ENCODE measurements around the gene SPINT2. TPM values are rescaled to one million over a fixed set of nuclear protein-coding genes. Genes with fewer than 3 reads are reported as not detected.

The SPINT2 gene
- total RNA-seq, 1 donor from 2014 or later = 231 TPM

DNA sequence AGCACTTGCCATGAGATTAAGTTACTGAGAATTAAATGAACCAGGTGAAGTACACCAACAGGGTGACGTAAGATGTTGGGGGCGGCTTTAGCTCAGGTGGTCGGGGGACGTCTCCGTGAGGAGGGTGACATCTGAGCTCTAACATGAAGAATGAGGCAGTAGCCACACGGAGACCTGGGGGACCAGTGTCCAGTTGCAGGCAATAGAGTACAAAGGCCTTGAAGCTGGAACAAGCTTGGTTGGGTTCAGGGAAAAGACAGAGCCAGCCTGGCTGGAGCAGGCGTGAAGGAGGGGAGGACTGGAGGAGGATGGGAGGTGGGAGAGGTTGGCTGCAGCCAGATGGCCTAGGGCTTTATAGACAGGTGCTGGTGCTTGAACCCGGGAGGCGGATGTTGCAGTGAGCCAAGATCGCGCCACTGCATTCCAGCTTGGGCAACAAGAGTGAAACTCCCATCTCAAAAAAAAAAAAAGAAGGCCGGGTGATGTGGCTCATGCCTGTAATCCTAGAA, 1.6 kb downstream of the SPINT2 start:
- intact Hi-C loops (cut with DNase I) = no loop called here
- ATAC-seq = no peak
- peak overlapping the region; percentile 64 for H3K4me3 ChIP-seq
- DNase-seq = no peak
- H3K36me3 ChIP-seq = no peaks in the 10 kb centered on the region
- H3K4me1 ChIP-seq = peaks cover 16% of the 10 kb centered on the region
- TF ChIP-seq, protein P1, sequence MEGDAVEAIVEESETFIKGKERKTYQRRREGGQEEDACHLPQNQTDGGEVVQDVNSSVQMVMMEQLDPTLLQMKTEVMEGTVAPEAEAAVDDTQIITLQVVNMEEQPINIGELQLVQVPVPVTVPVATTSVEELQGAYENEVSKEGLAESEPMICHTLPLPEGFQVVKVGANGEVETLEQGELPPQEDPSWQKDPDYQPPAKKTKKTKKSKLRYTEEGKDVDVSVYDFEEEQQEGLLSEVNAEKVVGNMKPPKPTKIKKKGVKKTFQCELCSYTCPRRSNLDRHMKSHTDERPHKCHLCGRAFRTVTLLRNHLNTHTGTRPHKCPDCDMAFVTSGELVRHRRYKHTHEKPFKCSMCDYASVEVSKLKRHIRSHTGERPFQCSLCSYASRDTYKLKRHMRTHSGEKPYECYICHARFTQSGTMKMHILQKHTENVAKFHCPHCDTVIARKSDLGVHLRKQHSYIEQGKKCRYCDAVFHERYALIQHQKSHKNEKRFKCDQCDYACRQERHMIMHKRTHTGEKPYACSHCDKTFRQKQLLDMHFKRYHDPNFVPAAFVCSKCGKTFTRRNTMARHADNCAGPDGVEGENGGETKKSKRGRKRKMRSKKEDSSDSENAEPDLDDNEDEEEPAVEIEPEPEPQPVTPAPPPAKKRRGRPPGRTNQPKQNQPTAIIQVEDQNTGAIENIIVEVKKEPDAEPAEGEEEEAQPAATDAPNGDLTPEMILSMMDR (IDR thresholded peaks at IDR 0.05) = no peak
- no peaks in the 10 kb centered on the region for H3K27me3 ChIP-seq
- no peaks in the 10 kb centered on the region for H3K9me3 ChIP-seq
- H3K27ac ChIP-seq = peak overlapping the region; percentile 86

DNA sequence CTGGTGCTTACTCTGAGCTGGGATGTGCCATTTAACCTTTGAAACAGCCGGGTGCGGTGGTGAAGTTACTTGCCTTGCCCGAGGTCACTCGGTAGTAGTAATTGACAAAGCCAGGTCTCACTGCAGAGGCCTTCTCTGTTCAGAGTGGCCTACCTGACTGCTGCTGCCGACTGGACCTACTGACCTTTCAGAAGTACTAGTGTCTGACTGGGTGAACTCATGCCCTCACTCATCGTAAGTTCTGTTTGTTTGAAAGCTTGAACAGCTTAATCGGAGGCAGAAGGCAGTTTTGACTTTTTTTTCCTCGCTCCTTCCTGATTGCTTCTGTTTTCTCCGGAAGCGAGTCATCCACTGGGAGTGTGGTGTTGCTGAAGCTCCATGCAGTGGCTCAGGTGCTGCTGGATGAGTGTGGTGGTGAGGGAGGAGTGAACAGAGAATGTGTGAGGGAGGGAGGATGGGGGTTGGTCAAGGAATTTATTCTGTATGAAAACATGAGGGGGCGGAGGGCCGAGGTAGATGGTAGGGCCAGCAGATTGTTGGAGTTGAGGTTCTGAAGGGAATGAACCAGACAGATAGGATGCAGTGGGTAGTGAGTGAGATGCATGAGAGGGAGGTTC, 2.7 kb downstream of the SPINT2 start:
- H3K4me3 ChIP-seq = peak overlapping the region; percentile 64
- H3K27ac ChIP-seq = peak overlapping the region; percentile 65
- no peaks in the 10 kb centered on the region for H3K27me3 ChIP-seq
- H3K4me1 ChIP-seq = peaks cover 16% of the 10 kb centered on the region
- intact Hi-C loops (cut with DNase I) = no loop called here
- TF ChIP-seq, protein P1 (IDR thresholded peaks at IDR 0.05) = no peak
- no peaks in the 10 kb centered on the region for H3K36me3 ChIP-seq
- ATAC-seq = no peak
- H3K9me3 ChIP-seq = no peaks in the 10 kb centered on the region
- no peak for DNase-seq

DNA sequence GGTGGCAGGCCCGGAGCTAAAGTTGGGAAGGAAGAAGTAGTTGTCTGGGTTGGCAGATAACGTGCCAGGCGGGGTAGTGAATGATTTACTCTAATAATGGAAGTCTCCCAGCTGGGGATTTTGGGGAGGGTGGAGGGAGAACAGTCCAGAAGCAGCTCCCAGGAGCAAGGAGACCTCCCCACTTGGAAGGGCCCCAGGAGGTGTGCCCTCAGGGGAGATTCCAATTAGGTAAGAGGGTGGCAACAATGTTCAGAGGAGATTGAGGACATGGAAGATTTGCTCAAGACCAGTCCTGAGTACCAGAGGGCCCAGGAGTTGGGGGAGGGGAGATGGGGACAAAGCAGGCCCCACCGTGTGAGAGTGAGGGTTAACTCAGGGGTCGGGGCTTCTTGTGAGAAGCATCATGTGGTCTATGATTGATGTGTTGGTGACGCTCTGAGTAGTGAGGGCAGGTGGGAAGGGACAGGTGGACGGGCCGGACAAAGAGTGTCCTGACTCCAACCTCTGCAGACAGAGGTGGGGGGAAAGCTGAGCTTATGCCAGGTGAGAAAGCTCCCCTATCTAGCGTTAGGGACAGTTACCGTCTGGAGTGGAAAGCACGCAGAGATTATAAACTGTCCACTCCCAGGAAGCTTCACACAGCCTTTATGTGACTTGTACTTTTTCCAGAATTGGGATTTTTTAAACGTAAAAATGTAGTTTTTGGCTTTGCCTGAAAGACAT, 3.5 kb downstream of the SPINT2 start:
- H3K4me1 ChIP-seq = peaks cover 16% of the 10 kb centered on the region
- ATAC-seq (peak; percentile 4), DNase-seq (peak; percentile 76)
- no peak overlapping the region for H3K4me3 ChIP-seq
- intact Hi-C loops (cut with DNase I) = no loop called here
- H3K27me3 ChIP-seq = no peaks in the 10 kb centered on the region
- H3K36me3 ChIP-seq = no peaks in the 10 kb centered on the region
- H3K27ac ChIP-seq = no peak overlapping the region
- H3K9me3 ChIP-seq = no peaks in the 10 kb centered on the region
- TF ChIP-seq, protein P1 (IDR thresholded peaks at IDR 0.05) = no peak

DNA sequence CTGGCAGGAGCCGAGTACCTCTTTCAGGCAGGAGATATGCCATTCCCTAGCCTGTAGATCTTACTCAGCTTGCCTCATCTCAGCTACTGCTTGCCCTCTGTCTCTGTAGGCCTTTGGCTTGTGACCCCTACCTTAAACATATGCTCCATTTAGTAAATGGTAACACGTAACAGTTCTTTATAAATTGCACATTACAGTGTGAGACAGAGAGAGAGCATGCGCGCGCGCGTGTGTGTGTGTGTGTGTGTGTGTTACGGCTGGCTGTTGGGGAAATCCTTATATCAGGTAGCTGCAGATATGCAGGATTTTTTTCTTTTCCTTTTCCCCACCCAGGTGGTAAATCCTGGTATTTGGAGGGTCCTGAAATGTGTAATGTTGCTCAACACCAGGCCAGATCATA, 4.2 kb downstream of the SPINT2 start:
- no peak overlapping the region for H3K27ac ChIP-seq
- intact Hi-C loops (cut with DNase I) = no loop called here
- no peak overlapping the region for H3K4me3 ChIP-seq
- peaks cover 16% of the 10 kb centered on the region for H3K4me1 ChIP-seq
- TF ChIP-seq, protein P1 (IDR thresholded peaks at IDR 0.05) = no peak
- no peak for DNase-seq
- H3K27me3 ChIP-seq = no peaks in the 10 kb centered on the region
- H3K9me3 ChIP-seq = no peaks in the 10 kb centered on the region
- no peak for ATAC-seq
- no peaks in the 10 kb centered on the region for H3K36me3 ChIP-seq

DNA sequence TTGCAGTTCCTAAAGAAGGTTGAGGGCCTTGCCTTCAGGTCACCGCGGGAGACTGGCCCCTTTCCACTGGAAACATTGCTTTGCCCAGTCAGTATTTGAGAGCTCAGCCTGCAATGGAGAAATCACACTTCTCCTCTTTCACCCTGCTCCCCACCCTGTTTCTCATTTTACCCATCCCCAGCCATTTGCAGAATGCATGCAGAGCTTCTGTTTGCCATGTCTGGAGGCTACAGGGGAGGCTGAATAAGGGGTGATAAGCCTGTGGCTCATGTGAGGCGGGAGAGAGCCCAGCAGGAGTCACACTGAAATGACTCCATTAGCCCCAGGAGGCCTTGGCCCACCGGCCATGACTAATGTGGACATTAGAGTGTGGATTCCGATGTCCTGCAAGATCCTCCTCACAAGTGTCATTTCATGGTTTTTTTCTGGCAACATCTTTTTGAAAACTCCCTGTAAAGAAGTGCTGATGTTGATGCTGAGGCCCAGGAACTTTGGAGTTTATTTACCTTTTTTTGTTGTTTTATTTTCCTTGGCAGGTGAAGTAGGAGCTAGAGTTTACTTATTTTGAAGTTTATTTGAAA, 6.3 kb downstream of the SPINT2 start:
- Histone ChIP-seq H3K9me3 (no peaks in the 10 kb centered on the region), H3K4me3 (no peak overlapping the region), H3K4me1 (peaks cover 28% of the 10 kb centered on the region), H3K36me3 (no peaks in the 10 kb centered on the region), H3K27me3 (no peaks in the 10 kb centered on the region), H3K27ac (no peak overlapping the region)
- ATAC-seq (no peak), DNase-seq (no peak)
- TF ChIP-seq, protein P1 (IDR thresholded peaks at IDR 0.05) = no peak
- intact Hi-C loops (cut with DNase I) = no loop called here

All from upper lobe of right lung (tissue), 1 donor.